ENCODE results near the gene NUDCD3.

Gene NUDCD3

DNA sequence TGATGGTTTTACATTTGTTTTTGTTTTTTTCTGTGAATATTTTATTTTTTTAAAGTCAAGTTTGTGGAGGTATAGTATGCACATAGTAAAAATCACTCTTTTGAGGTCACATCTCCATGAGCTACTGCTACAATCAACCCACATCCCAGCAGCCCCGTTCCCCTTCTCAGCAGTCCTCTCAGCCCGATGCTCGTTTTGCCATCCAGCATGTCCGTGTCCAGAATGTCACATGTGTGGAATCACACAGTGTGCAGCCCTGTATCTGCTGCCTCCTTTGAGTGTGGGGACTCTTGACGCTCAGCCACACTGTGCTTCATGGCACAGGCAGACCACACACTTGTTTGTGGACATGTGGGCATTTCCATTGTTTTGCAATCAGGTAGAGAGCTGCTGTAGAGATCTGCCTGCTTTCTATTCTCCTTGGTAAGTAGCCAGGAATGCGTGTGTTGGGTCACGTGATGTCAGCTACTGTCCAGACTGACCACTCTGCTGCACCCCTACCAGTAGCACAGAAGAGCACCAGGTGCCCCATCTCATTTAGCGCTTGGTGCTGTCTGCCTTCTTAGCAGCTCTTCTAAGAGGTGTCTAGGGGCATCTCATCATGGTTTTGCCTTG lies 93.4 kb downstream of the NUDCD3 start:
- TF ChIP-seq, protein P1, sequence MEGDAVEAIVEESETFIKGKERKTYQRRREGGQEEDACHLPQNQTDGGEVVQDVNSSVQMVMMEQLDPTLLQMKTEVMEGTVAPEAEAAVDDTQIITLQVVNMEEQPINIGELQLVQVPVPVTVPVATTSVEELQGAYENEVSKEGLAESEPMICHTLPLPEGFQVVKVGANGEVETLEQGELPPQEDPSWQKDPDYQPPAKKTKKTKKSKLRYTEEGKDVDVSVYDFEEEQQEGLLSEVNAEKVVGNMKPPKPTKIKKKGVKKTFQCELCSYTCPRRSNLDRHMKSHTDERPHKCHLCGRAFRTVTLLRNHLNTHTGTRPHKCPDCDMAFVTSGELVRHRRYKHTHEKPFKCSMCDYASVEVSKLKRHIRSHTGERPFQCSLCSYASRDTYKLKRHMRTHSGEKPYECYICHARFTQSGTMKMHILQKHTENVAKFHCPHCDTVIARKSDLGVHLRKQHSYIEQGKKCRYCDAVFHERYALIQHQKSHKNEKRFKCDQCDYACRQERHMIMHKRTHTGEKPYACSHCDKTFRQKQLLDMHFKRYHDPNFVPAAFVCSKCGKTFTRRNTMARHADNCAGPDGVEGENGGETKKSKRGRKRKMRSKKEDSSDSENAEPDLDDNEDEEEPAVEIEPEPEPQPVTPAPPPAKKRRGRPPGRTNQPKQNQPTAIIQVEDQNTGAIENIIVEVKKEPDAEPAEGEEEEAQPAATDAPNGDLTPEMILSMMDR (IDR thresholded peaks at IDR 0.05): no peak
- TF ChIP-seq ZFX (IDR thresholded peaks at IDR 0.05; ENCODE audit: borderline replicate concordance): no peak
- no peak overlapping the region for H3K27ac ChIP-seq

DNA sequence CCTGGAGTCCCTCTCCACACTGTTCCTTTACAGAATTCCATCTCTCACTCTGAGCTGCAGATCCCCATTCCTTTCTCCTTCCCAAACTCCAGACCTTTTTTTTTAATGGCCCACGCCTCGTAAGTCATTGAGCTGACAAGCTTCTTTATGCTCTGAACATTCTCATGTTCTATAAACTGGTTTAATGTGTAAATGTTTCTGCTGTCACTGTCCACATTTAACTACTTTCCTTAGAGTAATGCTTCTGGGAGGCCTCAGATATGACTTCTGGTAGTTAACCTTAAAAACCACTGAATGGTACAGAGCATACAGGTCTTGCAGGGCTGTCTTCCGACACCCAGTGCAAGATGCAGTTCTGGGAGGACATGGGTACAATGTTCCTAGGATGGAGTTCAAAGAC lies 94.0 kb downstream of the NUDCD3 start:
- H3K27ac ChIP-seq: no peak overlapping the region
- TF ChIP-seq, protein P1 (IDR thresholded peaks at IDR 0.05): no peak
- no peak for TF ChIP-seq ZFX (IDR thresholded peaks at IDR 0.05; ENCODE audit: borderline replicate concordance)

DNA sequence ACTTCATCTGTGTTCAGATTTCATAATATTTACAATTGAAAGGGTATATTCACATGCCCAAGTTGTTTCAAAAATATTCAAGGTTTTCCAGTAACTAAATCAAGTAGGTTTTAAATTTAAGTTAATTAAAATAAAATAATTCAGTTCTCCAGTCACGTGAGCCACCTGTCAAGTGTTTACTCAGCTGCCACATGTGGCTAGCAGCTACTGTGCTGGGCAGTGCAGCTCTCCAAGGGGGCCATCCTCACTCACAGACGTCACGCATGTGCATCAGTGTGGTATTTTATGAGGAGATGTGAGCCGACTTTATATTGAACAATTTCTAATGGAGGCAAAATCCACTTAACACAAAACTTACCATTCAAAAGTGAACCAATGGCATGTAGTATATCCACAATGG lies 95.4 kb downstream of the NUDCD3 start:
- TF ChIP-seq, protein P1 (IDR thresholded peaks at IDR 0.05): no peak
- no peak for TF ChIP-seq ZFX (IDR thresholded peaks at IDR 0.05; ENCODE audit: borderline replicate concordance)
- H3K27ac ChIP-seq: no peak overlapping the region

DNA sequence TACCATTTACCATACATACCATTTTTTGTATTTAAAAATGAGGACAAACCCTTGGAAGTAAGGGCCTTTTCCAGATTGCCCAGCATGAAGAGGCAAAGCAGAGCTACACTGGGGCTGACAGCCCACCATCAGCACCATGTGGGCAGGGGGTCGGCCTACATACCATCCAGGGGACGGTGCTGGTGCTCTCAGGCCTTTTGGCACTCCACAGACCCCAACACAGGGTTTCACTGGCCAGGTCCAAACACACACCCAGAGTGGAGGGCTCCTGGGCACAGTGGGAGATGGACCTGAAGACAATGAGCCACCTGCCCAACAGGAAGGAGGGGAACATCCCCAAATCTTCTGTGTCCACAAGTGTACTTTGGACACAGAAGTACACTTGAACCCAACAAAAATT lies 95.8 kb downstream of the NUDCD3 start:
- H3K27ac ChIP-seq: no peak overlapping the region

DNA sequence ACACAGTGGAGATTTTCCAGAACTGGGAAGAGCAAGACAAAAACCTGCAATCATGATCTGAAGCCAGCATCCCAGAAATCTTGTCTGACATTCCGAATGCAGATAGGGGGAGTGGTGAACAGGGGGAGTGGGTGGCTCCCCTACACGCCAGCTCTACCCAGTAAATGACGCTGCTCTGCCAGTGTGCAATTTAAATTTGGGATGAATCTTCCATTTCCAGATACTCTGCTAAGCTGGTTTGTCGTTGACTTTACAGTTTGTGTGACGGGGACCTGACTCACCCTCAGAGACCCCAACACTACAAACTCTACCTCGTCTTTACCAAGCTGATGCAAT lies 96.4 kb downstream of the NUDCD3 start:
- TF ChIP-seq ZFX (IDR thresholded peaks at IDR 0.05; ENCODE audit: borderline replicate concordance): no peak
- TF ChIP-seq, protein P1 (IDR thresholded peaks at IDR 0.05): no peak
- no peak overlapping the region for H3K27ac ChIP-seq

More for the DNA sequence above, 95.8 kb downstream of the NUDCD3 start:
- TF ChIP-seq, protein P1 (IDR thresholded peaks at IDR 0.05): no peak
- TF ChIP-seq ZFX (IDR thresholded peaks at IDR 0.05; ENCODE audit: borderline replicate concordance): no peak

DNA sequence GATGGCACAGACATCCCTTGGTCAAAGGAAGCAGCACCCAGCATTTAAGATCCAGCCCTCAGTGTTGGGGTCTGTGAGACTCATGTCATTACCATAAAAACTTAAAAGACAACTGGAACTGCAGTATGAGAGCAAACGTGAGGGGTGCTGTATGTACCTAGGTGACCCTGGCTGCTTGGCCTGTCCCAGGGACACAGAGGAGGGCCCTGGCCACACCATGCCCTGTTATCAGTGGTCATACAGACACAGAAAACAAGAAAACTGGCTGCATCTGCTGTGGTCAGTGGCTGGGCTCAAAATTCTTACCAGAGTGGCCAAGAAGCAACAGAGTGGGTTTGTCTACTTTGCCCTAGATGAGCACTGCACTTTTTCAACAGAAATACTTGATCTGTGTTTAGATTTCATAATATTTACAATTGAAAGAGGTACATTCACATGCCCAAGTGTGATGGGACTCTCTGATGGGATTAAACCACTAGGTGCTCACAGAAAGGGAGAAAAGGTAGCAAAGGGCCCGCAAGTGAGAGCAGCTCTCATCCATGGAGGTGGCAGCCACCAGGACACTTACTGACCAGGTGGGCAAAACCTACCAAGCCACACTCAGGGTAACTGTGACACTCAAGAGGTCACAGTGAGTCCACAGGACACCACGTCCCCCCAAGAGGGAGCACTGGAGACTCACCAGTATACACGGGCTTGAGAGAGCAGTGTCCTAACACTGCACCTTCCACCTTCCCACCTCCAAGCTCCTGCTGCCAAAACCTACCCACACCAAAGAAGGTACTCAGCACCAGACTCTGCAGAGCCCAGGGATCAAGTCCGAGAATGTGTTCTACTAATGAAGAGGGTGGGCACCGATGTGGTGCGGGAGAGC lies 97.0 kb downstream of the NUDCD3 start:
- TF ChIP-seq, protein P1 (IDR thresholded peaks at IDR 0.05): no peak
- no peak for TF ChIP-seq ZFX (IDR thresholded peaks at IDR 0.05; ENCODE audit: borderline replicate concordance)

DNA sequence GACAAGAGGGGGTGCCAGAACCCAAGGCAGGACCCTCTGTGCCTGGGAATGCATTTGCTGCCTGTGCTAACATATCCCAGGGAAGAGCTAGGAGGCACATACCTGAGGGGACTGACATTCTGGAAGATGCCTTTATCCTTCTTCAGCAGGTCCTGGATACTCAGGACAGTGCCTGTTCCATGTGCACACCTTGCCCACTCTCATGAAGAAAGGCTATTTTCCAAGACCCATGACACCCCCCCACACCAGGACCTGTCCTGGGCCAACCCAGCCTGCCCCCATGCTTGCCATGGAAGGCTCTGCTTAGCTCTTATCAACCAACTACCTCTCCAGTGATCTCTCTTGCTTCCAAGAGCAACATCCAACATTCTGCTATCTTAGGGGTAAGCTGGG lies 97.8 kb downstream of the NUDCD3 start:
- TF ChIP-seq ZFX (IDR thresholded peaks at IDR 0.05; ENCODE audit: borderline replicate concordance): no peak
- TF ChIP-seq, protein P1 (IDR thresholded peaks at IDR 0.05): no peak

More for the DNA sequence above, 97.0 kb downstream of the NUDCD3 start:
- H3K27ac ChIP-seq: no peak overlapping the region

More for the DNA sequence above, 97.8 kb downstream of the NUDCD3 start:
- no peak overlapping the region for H3K27ac ChIP-seq
